GM18519 (cell line): ENCODE measurements around the gene MTFMT.
"Not testable (repeated sequence)": the region's sequence is repeated elsewhere in the genome, so short reads cannot be mapped to it uniquely, and the experiment has no call there.

Experiments
- ATAC-seq: cut with Tn5 transposase; IDR thresholded peaks from one replicate; pipeline ENCODE4 v1.9.1; 2021; ENCODE audit warnings: mild to moderate bottlenecking, moderate library complexity; ENCODE audit not compliant: unreplicated experiment, low FRiP score

Gene MTFMT

GRCh38 chr15:65040461-65040860, 11.0 kb upstream of the MTFMT start:
- no peak for ATAC-seq

- ATAC-seq, result no peak
Observed at GRCh38 chr15:65038836-65039235, 9.4 kb upstream of the MTFMT start.

GRCh38 chr15:65038428-65038827, 9.0 kb upstream of the MTFMT start:
- no peak for ATAC-seq

DNA sequence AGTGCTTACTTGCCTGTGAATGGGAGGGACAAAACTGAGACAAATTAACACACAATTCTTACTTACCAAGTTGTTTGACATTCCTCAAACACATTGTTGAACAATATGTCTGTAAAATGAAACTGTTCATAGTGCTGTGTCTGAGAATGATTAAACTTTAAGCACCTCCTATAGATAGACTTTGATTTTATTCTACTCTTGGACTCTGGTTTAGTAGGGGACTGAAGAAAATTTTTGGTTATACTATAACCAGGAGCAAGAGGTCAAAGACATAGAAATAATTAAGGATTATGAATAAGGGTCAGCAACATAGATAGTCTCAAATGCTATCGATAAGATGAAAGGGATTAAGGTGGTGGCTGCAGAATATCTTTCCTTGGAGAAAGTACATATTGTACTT, 7.9 kb upstream of the MTFMT start:
- no peak for ATAC-seq

- ATAC-seq, result no peak
Observed at GRCh38 chr15:65034719-65035118, 5.3 kb upstream of the MTFMT start.

- ATAC-seq, result no peak
Observed at GRCh38 chr15:65033659-65034269, 4.3 kb upstream of the MTFMT start.

DNA sequence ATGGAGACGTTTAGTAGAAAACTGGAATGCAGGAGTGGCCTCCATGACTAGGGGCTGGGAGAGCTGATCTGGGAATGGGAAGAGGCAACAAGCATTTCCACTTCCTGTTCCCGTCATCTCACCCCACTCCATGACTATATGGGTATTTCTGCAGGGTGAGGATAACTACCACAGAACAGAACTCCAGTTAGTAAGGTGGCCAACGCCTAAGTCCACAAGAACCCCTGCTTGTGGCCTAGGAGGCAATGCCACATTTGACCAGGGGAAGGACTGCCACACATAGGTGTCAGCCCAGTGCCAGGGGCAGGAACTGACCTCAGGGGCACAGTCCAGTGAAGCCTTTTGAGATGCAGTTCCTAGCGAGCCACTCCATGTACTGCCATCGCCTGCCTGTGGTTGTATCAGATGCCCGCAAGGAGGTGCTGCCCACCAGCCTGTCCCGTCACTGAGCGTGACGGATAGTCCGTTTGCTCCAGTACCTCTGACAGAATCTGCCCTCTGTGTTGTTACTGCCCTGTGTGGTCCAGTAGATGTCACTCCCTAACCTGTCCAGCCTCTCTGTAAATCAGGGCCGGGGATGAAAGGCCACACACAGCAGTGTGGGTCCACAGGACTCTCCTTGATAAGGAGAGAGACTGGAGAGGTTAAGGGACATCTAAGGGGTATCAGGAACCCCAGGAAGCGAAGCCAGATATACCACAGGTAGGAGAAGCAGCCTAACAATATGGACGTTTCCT, 3.5 kb upstream of the MTFMT start:
- no peak for ATAC-seq

DNA sequence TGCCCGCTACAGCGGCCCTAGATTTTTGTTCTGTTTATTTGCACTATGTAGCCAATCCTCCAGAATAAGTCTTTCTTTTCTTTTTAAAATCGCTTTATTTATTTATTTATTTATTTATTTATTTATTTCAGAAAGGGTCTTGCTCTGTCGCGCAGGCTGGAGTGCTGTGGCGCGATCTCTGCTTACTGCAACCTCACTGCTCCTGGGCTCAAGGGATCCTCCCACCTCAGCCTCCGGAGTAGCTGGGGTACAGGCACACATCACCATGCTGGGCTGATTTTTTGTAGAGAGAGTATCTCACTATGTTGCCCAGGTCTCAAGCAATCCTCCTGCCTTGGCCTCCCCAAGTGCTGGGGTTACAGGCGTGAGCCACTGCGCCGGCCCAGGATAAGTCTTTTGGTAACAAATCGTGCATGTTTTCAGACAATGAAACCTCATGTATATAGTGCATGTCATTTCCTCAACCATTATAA, 333 bp upstream of the MTFMT start:
- ATAC-seq, result no peak

DNA sequence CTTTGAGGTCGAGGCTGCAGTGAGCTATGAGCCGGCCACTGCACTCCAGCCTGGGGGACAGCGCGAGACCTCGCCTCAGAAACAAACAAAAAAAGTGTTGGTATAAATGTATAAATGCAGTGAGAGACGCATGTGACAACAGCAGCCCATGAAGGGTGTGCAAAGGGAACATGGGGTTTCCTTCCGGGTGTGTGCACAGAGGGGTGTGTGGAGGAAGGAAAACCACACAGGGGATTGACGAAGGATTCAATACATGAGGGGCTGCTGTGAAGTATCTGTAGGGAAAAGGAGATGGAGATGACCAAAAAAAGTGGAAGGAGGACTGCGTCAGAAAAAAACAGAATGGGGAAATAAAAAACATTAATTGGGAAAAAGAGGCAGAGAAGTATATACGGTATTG, 1.1 kb downstream of the MTFMT start:
- no peak for ATAC-seq

- ATAC-seq, result no peak
Observed at GRCh38 chr15:65027593-65027992, 1.8 kb downstream of the MTFMT start.

DNA sequence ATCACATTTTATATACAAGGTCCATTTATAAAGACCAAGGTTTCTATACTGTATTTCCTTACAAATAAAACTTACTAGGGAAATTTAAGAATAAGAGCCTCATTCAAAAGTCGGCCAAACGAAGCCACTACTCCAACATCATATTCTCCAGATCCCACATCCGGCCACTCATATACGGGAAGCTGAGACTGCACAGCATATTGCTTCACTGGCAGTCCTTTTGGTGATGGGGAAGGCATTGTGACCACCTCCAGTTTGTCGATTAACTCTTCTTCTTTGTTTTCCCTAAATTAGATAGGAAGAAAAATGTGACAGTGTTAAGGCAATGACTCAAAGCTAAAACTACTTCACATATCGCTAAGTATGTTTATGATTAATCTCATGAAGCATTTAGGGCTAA, 2.7 kb downstream of the MTFMT start:
- no peak for ATAC-seq

DNA sequence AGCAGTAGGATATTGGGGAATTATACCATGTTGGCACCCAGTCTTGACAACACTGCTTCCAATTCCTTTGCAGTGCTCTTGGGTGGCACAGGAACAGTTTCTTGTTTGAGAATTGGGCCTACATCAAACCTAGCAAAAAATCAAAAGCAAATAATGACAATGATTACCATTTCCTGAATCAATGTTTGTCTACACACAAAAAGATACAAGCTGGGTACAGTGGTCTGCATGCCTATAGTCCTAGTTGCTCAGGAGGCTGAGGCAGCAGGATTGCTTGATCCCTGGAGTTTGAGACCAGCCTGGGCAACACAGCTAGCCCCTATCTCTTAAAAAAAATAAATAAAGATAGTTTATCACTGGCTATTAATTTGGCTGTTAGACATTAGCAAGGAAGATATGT, 8.0 kb downstream of the MTFMT start:
- no peak for ATAC-seq

GRCh38 chr15:65020419-65020818, 9.0 kb downstream of the MTFMT start:
- ATAC-seq, result no peak

DNA sequence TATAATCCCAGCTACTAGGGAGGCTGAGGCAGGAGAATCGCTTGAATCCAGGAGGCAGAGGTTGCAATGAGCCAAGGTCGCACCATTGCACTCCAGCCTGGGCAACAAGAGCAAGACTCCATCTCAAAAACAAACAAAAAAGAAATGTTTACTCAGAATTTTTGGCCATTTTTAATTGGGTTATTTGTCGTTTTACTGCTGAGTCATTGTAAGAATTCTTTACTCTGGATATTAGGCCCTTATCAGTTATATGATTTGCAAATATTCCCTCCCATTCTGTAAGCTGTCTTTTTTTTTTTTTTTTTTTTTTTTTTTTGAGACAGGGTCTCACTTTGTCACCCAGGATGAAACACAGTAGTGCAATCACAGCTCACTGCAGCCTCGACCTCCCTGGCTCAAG, 18.2 kb downstream of the MTFMT start:
- not testable (repeated sequence) for ATAC-seq

DNA sequence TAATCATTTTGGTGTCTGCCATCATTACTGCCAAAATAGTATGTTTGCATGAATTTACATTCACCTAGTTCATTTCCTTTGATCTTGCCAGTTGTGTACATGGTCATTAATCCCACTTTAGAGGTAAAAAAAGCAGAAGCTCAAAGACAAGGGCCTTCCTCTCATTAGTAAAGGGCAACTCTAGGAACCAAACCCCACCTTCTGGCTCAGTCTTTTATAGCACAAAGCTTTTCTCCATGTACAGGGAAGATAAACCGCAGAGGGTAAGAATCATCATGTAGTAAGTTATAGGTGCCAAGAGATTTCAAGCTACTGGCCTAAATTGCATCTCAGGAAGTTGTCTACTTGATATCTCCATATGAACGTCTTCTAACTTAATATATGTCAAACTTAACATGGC, 20.5 kb downstream of the MTFMT start:
- ATAC-seq, result no peak

DNA sequence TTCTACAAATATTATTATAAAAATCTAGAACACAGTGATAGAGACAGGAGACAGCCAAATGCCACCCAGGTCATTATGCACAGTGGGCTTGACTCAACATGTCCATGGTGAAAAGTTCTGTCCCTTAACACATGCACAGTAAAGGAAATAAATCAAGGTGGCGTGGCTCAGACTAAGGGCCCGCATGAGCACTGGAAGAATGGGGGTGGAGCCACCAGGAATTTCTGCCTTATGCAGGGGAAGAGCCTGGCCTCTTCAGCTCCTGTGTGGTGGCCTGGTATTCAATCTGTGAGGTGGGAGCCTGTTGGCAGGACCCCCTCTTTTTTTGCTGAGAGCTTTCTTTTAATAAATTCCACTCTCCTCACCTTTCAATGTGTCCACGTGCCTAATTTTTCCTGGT, 22.6 kb downstream of the MTFMT start:
- ATAC-seq, result no peak

- ATAC-seq, result no peak
Observed at GRCh38 chr15:65004993-65005392, 24.4 kb downstream of the MTFMT start.

DNA sequence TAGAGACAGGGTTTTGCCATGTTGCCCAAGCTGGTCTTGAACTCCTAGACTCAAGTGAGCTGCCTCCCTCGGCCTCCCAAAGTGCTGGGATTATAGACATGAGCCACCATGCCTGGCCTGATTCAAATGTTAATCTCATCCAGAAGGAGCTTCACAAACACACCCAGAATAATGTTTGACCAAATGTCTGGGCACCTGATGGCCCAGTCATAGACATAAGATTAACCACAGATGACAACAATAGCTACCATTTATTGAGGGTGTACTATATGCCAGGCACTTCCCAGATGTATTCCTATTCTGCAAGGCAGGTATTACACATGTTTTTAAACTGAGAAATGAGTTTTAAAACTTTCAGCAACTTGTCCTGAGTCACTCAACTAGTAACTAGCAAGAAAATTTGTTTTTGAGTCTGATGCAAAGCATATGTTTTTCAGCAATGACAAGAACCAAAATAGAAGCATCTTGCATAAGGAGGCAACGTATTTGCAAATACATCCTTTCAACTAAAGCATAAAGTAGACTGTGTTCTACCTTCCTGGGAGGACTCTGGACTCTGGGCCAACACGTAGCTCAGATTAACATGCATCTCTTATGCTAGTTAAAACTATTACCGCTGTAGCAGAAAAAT, 31.6 kb downstream of the MTFMT start:
- no peak for ATAC-seq

DNA sequence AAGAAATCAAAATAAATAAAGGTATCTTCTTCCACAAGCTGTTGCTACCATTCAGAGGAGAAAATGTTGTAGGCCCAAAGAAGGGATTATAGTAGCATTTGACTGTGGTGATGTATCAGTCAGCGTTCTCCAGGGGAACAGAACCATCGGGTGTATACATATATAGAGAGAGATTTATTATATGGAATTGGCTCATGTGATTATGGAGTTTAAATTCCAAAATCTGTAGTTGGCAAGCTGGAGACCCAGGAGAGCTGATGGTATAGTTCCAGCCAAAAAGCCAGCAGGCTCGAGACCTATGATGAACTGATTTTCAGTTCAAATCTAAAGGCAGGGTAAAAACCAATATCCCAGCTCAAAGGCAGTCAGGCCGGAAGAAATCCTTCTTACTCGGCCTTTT, 32.4 kb downstream of the MTFMT start:
- no peak for ATAC-seq

GRCh38 chr15:64993290-64993689, 36.1 kb downstream of the MTFMT start:
- no peak for ATAC-seq

DNA sequence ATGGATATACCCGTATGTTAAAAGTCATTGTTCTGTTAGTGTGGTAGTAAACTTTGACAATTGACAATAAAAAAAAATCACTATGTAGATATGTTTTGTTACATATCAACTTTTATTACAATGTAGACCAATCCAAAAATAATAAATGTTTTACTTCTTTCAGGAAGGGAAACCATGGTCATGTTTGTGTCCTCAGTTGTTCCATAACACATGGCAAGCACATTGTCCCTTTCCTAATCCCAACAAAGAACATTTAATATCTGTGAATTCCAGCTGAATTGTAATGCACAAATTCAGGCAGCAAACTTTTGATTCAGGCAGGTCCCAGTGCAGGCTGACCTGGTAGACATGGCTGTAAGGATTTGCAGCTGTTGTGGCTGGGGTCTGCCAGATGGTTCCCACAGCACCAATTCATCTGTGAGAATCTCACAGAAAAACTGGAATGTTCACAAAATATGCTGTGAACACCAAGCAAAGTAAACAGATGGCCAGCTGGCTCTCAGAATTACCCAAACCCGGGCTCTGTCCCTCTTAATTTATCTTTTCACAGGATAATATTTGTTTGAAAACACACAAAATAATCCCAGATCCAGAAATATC, 37.8 kb downstream of the MTFMT start:
- no peak for ATAC-seq

DNA sequence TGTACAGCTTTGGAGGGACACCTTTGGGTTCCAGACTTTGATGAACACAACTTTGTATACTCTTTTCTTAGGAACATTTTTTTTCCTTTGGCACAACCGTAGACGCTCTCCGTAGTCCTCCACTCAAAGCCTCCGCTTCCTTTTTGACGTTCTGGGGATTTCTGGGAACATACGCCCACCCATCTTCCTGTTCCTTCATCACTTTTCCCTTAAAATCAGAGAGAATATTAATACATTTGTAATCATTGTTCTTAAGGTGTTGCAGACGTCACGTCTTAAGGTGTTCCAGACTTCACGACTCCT, 39.3 kb downstream of the MTFMT start:
- ATAC-seq, result no peak
